T-cell (primary cell): ENCODE measurements around the gene SGO2. TPM values are rescaled to one million over a fixed set of nuclear protein-coding genes. Genes with fewer than 3 reads are reported as not detected.

Experiments
- ATAC-seq, 4 experiments: fragments of 200-7000 bp in 3 of 4; fragments of 150-1000 bp in 1 of 4; cut with Tn5 transposase; replicated peaks in 1 of 4; 1 replicate in 3 of 4; 2 replicates in 1 of 4; pipeline ENCODE4 v1.10.0; 2021; ENCODE audit warnings: moderate library complexity in 3 of 4, mild to moderate bottlenecking in 2 of 4, moderate number of reproducible peaks in 1 of 4
- CTCF ChIA-PET, 2 donors: fragments of 300-600 bp; sonication (Branson Sonifier 250); formaldehyde crosslinking; loops; one replicate each; lab custom pipeline; 2022; ENCODE audit warnings: antibody characterized with exemption in 2 of 2; lab: Charles Lee
- POLR2A ChIA-PET, 2 donors: fragments of 300-600 bp; sonication (Branson Sonifier 250); formaldehyde crosslinking; loops; one replicate each; lab custom pipeline; 2022; ENCODE audit warnings: antibody characterized with exemption in 2 of 2; lab: Charles Lee
- DNase-seq, 35 experiments: peaks; one replicate each; pipeline versions ENCODE4 v3.0.0 to v3.0.0-alpha.2; 2013 to 2023
- H3K27ac ChIP-seq: one replicate; pipeline ENCODE4 v1.5.1; 2013; ENCODE audit warnings: low read length
- H3K27me3 ChIP-seq, 2 experiments: replicated peaks in 1 of 2; 1 replicate in 1 of 2; 2 replicates in 1 of 2; pipeline versions ENCODE4 v1.6.1 to v1.7.0; 2013; ENCODE audit warnings: low read length in 1 of 2, mixed read lengths in 1 of 2; ENCODE audit not compliant: control insufficient read depth in 2 of 2, insufficient read depth in 2 of 2; ENCODE audit errors: extremely low read depth in 1 of 2
- H3K36me3 ChIP-seq, 2 donors: 1 replicate in 1 of 2; 2 replicates in 1 of 2; pipeline versions ENCODE4 v1.6.1 to v1.7.0; 2013; ENCODE audit warnings: low read length in 1 of 2; ENCODE audit not compliant: control insufficient read depth in 2 of 2, insufficient read depth in 1 of 2; ENCODE audit errors: extremely low read depth in 1 of 2
- H3K4me1 ChIP-seq, 2 experiments: 1 replicate in 1 of 2; 2 replicates in 1 of 2; pipeline versions ENCODE4 v1.6.1 to v1.7.0; 2013; ENCODE audit warnings: low read length in 2 of 2, mixed read lengths in 1 of 2; ENCODE audit not compliant: insufficient read depth in 2 of 2, control insufficient read depth in 1 of 2; ENCODE audit errors: extremely low read depth in 1 of 2
- H3K4me3 ChIP-seq, 2 donors: 1 replicate in 1 of 2; 2 replicates in 1 of 2; pipeline versions ENCODE4 v1.5.1 to v1.7.0; 2013; ENCODE audit warnings: mild to moderate bottlenecking in 2 of 2, low read length in 1 of 2, moderate library complexity in 1 of 2; ENCODE audit not compliant: control insufficient read depth in 1 of 2; ENCODE audit errors: extremely low read depth in 1 of 2
- H3K9me3 ChIP-seq: 2 replicates; pipeline ENCODE4 v1.7.0; 2013
- H3K27ac Mint-ChIP-seq, 2 donors: one replicate each; pipeline ENCODE4 v1.8.0; 2020 to 2021; ENCODE audit warnings: mild to moderate bottlenecking in 2 of 2, mixed read lengths in 2 of 2
- H3K27me3 Mint-ChIP-seq, 2 donors: one replicate each; pipeline ENCODE4 v1.8.0; 2021 to 2022; ENCODE audit warnings: mixed read lengths in 2 of 2
- H3K36me3 Mint-ChIP-seq: one replicate; pipeline ENCODE4 v1.8.0; 2021; ENCODE audit warnings: mixed read lengths
- H3K4me1 Mint-ChIP-seq, 3 donors: one replicate each; pipeline ENCODE4 v1.8.0; 2020 to 2022; ENCODE audit warnings: mixed read lengths in 3 of 3, mild to moderate bottlenecking in 1 of 3
- H3K4me3 Mint-ChIP-seq, 3 donors: one replicate each; pipeline ENCODE4 v1.8.0; 2020 to 2022; ENCODE audit warnings: mild to moderate bottlenecking in 3 of 3, mixed read lengths in 3 of 3, moderate library complexity in 3 of 3
- H3K9me3 Mint-ChIP-seq, 3 donors: one replicate each; pipeline ENCODE4 v1.8.0; 2020 to 2022; ENCODE audit warnings: mixed read lengths in 3 of 3
- WGBS: methylation state at CpG from one replicate; pipeline ENCODE4 v1.1.5; 2013; ENCODE audit warnings: missing lambda C conversion rate; ENCODE audit not compliant: insufficient coverage; 5-methylcytosine and 5-hydroxymethylcytosine counted together
- total RNA-seq, 35 experiments: library from RNA in 6 of 35; stranded (reverse) in 6 of 35; fragments of 120-200 nt in 1 of 35; gene quantifications; one replicate each; pipeline versions ENCODE4 v1.2.1 to v1.2.4 and lab custom pipeline; 2013 to 2026

Gene SGO2
- total RNA-seq, 5 donors from 2014 or later (not counting 1 experiment from before 2014, with no cell fraction given), result 1.2 to 4.9 (median 2.8) TPM

DNA sequence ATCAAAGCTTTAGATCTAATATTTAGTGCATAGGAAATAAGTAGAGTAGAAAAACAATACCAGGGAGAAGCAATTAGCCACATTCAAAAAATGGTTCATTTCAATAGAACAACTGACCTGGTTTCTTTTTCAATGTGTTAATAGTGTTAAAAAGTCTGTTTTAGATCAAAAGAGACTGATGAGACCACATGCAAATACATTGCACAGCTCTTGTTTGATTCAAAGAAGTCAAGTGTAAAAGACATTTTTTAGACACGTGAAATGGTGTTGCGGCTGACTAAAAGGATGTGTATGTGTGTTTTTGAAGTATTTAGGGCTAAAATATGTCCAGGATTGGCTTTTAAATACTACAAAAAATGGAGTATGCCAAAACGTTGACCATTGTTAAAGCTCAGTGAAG lies 58.6 kb downstream of the SGO2 start:
- H3K9me3 Mint-ChIP-seq, result no peaks in the 10 kb centered on the region
- peak overlapping the region in 1 of 3 donors; percentile 38 for H3K4me3 Mint-ChIP-seq
- Histone ChIP-seq H3K4me3 (no peak overlapping the region), H3K9me3 (no peaks in the 10 kb centered on the region), H3K36me3 (no peaks in the 10 kb centered on the region), H3K4me1 (peaks cover 0 to 13% of the 10 kb centered on the region in 2 experiments), H3K27me3 (peaks cover 0 to 12% of the 10 kb centered on the region in 2 experiments), H3K27ac (no peak overlapping the region)
- ChIA-PET POLR2A (no interaction called here), CTCF (no interaction called here)
- ATAC-seq (no peak), DNase-seq (no peak)
- no peak overlapping the region for H3K27ac Mint-ChIP-seq
- H3K36me3 Mint-ChIP-seq, result no peaks in the 10 kb centered on the region
- H3K27me3 Mint-ChIP-seq, result peaks cover 0 to 6% of the 10 kb centered on the region in 2 donors
- peaks cover 4 to 12% (median 10%) of the 10 kb centered on the region in 3 donors for H3K4me1 Mint-ChIP-seq
- WGBS, result 100% methylated on average over 1 of the region's 3 CpGs

- H3K4me3 Mint-ChIP-seq, result peak overlapping the region; percentile 76 to 80 (median 80)
- ATAC-seq, result no peak
- Histone ChIP-seq H3K4me3 (peak overlapping the region; percentile 57 to 95), H3K9me3 (no peaks in the 10 kb centered on the region), H3K27ac (no peak overlapping the region), H3K36me3 (no peaks in the 10 kb centered on the region), H3K27me3 (peaks cover 0 to 12% of the 10 kb centered on the region in 2 experiments), H3K4me1 (peaks cover 0 to 13% of the 10 kb centered on the region in 2 experiments)
- POLR2A ChIA-PET, result no interaction called here
- no CpG with 5 or more reads among the region's 2 CpGs for WGBS
- DNase-seq, result no peak
- H3K4me1 Mint-ChIP-seq, result peaks cover 4 to 12% (median 10%) of the 10 kb centered on the region in 3 donors
- peaks cover 3 to 6% of the 10 kb centered on the region in 2 donors for H3K27me3 Mint-ChIP-seq
- no peaks in the 10 kb centered on the region for H3K36me3 Mint-ChIP-seq
- CTCF ChIA-PET, result interaction anchor here in 1 of 2 donors (1.0 kb wide), 1 partner anchor 14 kb away, joined by 4 read pairs; no protein-coding TSS in a partner anchor
- no peaks in the 10 kb centered on the region for H3K9me3 Mint-ChIP-seq
- H3K27ac Mint-ChIP-seq, result no peak overlapping the region
These were observed 59.3 kb downstream of the SGO2 start for GRCh38 chr2:200585340-200585729.

GRCh38 chr2:200585730-200586643 lies 60.0 kb downstream of the SGO2 start, which contains the start of gene AOX1:
Gene AOX1, plus strand, starts transcription at chr2:200586014. Its CDS starts 95 bp downstream, at chr2:200586109.
- peaks cover 0 to 13% of the 10 kb centered on the region in 2 experiments for H3K4me1 ChIP-seq
- ChIA-PET CTCF (interaction anchor here (0.6 to 1.0 kb wide), 2 partner anchors 14 to 750 kb away, joined by 3 to 4 read pairs; no protein-coding TSS in a partner anchor), POLR2A (no interaction called here)
- Mint-ChIP-seq H3K9me3 (no peaks in the 10 kb centered on the region), H3K27ac (no peak within 1 kb of the TSS), H3K4me1 (peaks cover 4 to 12% (median 10%) of the 10 kb centered on the region in 3 donors), H3K36me3 (no peaks in the 10 kb centered on the region), H3K27me3 (peaks cover 9% of the 10 kb centered on the region in 2 donors), H3K4me3 (peak within 1 kb of the TSS; percentile 76 to 80 (median 80))
- H3K36me3 ChIP-seq, result no peaks in the 10 kb centered on the region
- WGBS, result 18% methylated on average over 62 of the region's 62 CpGs
- no peaks in the 10 kb centered on the region for H3K9me3 ChIP-seq
- H3K27me3 ChIP-seq, result peaks cover 0 to 12% of the 10 kb centered on the region in 2 experiments
- H3K4me3 ChIP-seq, result peak within 1 kb of the TSS; percentile 57 to 95
- H3K27ac ChIP-seq, result no peak within 1 kb of the TSS
- peak; percentile 52 to 75 (median 72) for ATAC-seq
- peak in 18 of 35 experiments; percentile 3 to 39 (median 10) for DNase-seq

DNA sequence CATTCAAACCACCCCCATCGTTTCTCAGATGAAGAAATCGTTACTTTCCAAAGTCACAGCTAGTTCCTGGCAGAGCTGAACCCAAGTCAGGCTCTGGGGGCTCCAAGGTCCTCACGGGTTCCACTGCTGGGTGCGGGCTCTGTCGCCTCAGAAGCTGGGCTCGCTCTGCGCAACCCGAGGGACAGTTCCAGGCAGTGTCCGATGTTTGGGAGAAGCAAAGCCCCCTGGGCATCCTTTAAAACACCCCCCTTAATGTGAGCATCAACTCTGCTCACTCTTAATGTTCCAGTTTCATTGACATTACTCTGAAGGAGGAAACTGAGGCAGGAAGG lies 60.6 kb downstream of the SGO2 start:
- H3K4me3 ChIP-seq, result no peak overlapping the region
- Mint-ChIP-seq H3K4me3 (peak overlapping the region; percentile 76 to 80 (median 80)), H3K27ac (no peak overlapping the region), H3K27me3 (peaks cover 11 to 12% of the 10 kb centered on the region in 2 donors), H3K36me3 (no peaks in the 10 kb centered on the region), H3K9me3 (no peaks in the 10 kb centered on the region), H3K4me1 (peaks cover 4 to 12% (median 10%) of the 10 kb centered on the region in 3 donors)
- H3K36me3 ChIP-seq, result no peaks in the 10 kb centered on the region
- H3K9me3 ChIP-seq, result no peaks in the 10 kb centered on the region
- DNase-seq (no peak), ATAC-seq (no peak)
- 72% methylated on average over 3 of the region's 9 CpGs for WGBS
- H3K4me1 ChIP-seq, result peaks cover 0 to 13% of the 10 kb centered on the region in 2 experiments
- no peak overlapping the region for H3K27ac ChIP-seq
- ChIA-PET POLR2A (interaction anchor here in 1 of 2 donors (0.6 kb wide), 1 partner anchor 1146 kb away, joined by 4 read pairs; no protein-coding TSS in a partner anchor), CTCF (no interaction called here)
- H3K27me3 ChIP-seq, result peaks cover 0 to 12% of the 10 kb centered on the region in 2 experiments

- H3K36me3 ChIP-seq, result no peaks in the 10 kb centered on the region
- H3K4me1 ChIP-seq, result peaks cover 0 to 13% of the 10 kb centered on the region in 2 experiments
- no peaks in the 10 kb centered on the region for H3K9me3 ChIP-seq
- H3K9me3 Mint-ChIP-seq, result no peaks in the 10 kb centered on the region
- peaks cover 4 to 12% (median 10%) of the 10 kb centered on the region in 3 donors for H3K4me1 Mint-ChIP-seq
- peaks cover 11 to 17% of the 10 kb centered on the region in 2 donors for H3K27me3 Mint-ChIP-seq
- H3K4me3 ChIP-seq, result no peak overlapping the region
- H3K4me3 Mint-ChIP-seq, result peak overlapping the region in 1 of 3 donors; percentile 10
- POLR2A ChIA-PET, result interaction anchor here (0.6 to 1.1 kb wide), 2 partner anchors 10 to 1145 kb away, joined by 4 to 7 read pairs; no protein-coding TSS in a partner anchor
- H3K27ac ChIP-seq, result no peak overlapping the region
- DNase-seq, result no peak
- ATAC-seq, result no peak
- CTCF ChIA-PET, result no interaction called here
- WGBS, result 100% methylated on average over 2 of the region's 9 CpGs
- peaks cover 0 to 12% of the 10 kb centered on the region in 2 experiments for H3K27me3 ChIP-seq
- no peak overlapping the region for H3K27ac Mint-ChIP-seq
- no peaks in the 10 kb centered on the region for H3K36me3 Mint-ChIP-seq
These were observed 61.1 kb downstream of the SGO2 start for GRCh38 chr2:200587007-200587616.
